Stimulated activated CD4-positive, alpha-beta T cell treated with anti-CD3 and anti-CD28 coated beads, TNF-alpha, amount 100 ng/mL, for 4 hours (primary cell): ENCODE results near the gene SHISA6.

Experiments
- DNase-seq, 3 experiments: peaks; one replicate each; pipeline ENCODE4 v3.0.0-alpha.2; 2020; ENCODE audit warnings: low read depth in 3 of 3

SHISA6 gene

DNA sequence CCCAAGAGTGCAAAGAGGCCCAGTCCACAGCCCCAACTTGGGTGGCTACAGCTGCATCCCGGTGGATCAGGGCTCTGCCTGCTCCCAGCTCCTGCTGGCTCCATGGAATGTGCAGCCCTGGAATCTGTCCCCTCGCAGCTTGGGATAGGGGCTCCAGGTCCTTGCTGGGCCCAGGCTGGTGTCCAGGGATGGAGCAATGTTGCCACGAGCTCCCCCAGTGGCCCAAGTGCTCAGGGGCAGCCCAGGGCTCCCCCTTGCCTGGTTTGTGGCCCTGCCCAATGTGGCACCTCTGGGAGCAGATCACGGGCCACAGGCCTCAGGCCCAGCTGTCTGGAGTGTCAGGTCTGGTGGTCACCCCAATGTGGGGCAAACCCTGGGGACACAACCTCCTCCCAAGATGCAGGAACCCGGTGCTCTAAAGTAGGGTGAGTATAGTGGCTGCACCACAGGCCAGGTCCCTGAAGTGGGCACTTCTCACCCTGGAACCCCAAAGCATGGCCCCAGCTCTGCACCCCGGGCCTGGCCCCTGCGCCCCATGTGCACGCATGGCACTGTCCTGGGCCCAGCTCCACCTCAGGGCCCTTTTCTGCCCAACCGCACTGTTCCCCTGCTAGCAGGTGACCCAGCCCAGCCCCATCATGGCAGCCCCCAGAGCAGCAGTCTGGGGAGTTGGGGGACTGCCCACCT is 342.4 kb downstream of the SHISA6 start:
- no peak for DNase-seq

DNA sequence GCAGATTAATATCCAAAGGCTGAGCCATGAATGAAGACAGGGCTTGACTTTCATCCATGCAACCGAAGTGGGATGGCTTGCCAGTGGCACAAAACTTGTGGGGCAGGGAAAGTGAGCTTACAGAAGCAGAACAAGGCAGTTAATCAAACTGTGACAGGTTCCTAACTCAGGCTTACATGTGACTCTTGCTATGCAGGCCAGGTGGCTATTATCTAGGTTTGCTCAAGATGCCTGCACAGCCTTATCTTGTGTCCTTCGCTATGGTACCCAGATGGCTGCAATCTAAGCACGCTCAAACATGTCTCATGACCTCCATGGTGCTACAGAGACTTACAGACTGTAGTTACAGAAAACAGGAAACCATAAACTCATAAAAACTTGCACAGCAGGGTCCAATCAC is 348.7 kb downstream of the SHISA6 start:
- DNase-seq = no peak

DNA sequence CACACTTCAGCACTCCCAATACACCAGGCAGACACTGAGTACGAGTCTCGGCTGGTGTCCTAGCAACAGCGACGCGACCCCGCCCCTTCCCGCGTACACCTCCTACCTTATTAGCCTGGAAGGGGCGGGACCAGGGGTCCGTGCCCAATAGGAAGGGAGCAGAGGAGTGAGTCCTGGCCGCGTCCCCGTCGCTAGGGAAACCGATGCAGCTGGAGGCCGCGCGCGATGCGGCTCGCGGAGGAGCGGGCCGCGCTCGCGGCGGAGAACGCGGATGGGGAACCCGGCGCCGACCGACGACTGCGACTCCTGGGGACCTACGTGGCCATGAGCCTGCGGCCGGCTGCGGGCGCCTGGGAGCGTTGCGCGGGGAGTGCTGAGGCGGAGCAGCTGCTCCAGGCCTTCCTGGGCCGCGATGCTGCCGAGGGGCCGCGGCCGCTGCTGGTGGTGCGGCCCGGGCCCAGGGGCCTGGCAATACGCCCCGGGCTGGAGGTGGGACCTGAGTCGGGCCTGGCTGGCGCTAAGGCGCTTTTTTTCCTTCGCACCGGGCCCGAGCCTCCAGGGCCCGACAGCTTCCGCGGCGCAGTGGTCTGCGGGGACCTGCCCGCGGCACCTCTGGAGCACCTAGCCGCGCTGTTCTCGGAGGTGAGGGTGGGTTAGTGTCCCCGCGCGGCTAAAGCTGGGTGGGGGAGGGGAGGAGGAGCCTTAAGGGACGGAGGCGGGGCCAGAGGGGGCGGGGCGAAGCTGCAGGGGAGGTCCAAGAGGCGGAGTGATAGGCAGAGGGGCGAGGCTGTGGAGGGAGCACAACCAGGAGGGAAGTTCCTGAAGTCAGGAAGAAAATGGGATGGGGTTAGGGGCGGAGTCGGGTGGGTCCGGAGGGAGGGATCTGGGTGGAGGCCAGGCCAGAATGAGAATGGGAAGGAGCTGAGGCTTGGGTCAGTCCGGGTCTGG is 357.5 kb downstream of the SHISA6 start, which contains the start of gene DNAH9:
Gene DNAH9, plus strand, starts transcription at position 197 of the 948 bp plus-strand sequence. Its CDS starts 29 bp downstream, at position 226.
- DNase-seq = no peak

DNA sequence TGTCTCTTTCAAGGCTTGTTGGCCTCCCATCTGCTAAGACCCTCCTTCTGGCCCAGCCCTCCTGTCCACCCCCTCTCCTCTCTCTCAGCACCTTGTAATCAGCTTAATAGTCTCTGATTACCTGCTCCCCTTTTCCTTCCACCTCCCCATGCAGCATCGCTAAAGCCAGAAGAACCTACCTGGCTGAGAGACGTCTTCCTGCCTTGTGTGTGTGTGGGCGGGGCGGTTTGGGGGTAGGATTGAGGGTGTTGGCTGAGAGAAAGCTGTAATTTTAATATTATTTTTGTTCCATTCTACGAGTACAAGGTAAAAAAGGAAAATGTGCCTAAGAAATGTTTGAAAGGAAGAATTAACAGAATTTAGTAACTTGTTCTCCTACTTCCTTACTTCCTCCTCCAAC is 360.6 kb downstream of the SHISA6 start:
- no peak for DNase-seq

DNA sequence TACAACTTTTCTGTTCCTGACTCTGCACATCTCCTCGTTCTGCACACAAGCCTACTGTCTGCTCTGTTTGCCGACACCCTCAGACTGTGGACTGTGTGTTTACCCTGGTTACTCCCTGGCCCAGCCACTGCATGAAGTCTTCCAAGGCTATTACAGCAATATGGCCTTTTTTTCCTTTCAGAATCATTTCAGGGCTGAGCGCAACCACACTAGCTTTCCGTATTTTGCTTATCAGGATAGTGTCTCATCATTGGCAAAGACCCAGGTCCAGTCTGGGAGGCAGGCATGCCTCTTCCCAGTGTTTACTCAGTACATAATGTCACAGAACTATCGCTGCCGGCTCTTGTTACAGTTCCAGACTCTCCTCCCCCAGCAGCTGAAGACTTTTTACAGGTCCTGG is 367.4 kb downstream of the SHISA6 start:
- no peak for DNase-seq

DNA sequence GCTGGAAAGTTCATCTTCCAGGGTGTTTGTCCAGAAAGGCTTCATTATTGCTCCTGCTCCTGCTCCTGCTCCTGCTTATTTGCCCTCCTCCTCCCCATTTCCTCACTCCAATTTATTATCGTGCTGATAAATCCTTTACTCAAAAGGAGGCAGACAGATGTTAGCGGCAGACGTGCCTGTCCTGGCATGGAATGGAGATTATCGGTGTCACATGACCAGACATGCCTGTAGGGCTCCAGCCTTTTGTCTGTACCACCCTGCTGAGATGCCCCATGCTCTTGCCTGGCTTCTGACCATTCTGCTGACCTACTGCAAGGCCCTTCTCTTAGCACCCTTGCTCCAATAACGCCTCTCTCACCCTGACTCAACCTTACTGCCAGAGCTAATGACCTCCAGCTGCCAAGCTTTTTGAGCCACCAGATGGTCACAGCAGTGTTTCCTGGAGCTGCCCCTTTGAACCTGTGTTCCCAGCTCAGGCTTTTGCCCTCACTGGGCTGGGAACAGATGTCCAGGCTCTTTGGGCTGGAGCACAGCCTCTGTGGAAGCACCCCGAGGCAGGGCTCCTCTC is 370.1 kb downstream of the SHISA6 start:
- no peak for DNase-seq

DNA sequence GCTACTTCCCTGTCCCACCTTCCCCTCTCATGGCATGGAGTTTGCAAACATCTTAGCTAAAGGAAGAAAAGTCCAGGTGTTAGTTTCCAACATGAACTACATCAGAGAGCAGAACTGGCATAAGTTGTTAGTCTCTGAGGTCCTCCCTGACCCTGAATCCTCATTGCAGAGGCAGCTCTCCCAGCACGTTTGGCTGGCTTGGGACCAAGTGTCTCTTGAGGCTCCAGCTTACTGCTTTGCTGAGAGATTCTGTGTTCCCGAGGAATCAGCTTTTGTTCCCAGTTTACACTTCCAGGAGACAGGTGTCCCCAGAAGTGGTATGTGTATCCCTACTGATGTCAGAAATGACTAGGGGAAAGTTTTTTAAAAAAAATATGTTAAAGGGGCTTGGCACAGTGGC is 371.9 kb downstream of the SHISA6 start:
- no peak for DNase-seq
